RWPE1 (cell line): ENCODE data around the gene KLHL36.
A peak's percentile ranks its signal among the peaks of the same experiment; 100 is the strongest.

ENCODE experiments used
- CTCF ChIA-PET: fragments of 350-600 bp; sonication (Branson Sonifier 250); formaldehyde crosslinking; extraction: SDS; loops from one replicate; lab custom pipeline; 2021; lab: Yijun Ruan, JAX
- POLR2A ChIA-PET: fragments of 400-600 bp; formaldehyde crosslinking; extraction: SDS; loops from one replicate; lab custom pipeline; 2020; ENCODE audit warnings: antibody characterized with exemption; ENCODE audit not compliant: low non-redundant PET; lab: Yijun Ruan, JAX
- DNase-seq: peaks from one replicate; pipeline ENCODE4 v3.0.0; 2012; ENCODE audit warnings: low spot score
- H3K27ac ChIP-seq: fragments of 450-650 bp; 2 replicates; pipeline ENCODE4 v1.5.1; 2017
- TF ChIP-seq, protein P1 (sequence below): fragments of 450-650 bp; conservative IDR thresholded peaks from 2 replicates; pipeline ENCODE4 v1.5.1; 2017; ENCODE audit warnings: low read depth, mild to moderate bottlenecking

Gene KLHL36

DNA sequence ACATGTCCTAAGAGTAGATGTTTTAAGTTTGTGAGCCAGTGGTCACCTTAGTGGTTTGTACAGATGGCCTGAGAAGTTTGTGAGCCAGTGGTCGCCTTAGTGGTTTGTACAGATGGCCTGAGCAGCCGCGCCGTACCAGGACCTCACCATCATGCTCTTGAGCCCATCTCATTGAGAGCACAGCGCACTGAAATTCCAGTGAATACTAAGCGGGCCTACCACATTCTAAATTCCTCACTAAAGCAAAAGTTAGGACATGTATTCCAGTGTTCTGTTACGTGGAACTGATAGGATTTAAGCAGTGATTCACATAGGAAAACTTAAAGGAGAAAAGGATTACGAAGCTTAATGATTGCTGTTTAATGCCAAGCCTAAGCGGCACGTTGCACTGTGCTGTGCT lies 55.4 kb downstream of the KLHL36 start:
- no peak for DNase-seq
- H3K27ac ChIP-seq = no peak overlapping the region
- ChIA-PET POLR2A (no interaction called here), CTCF (no interaction called here)
- TF ChIP-seq, protein P1, sequence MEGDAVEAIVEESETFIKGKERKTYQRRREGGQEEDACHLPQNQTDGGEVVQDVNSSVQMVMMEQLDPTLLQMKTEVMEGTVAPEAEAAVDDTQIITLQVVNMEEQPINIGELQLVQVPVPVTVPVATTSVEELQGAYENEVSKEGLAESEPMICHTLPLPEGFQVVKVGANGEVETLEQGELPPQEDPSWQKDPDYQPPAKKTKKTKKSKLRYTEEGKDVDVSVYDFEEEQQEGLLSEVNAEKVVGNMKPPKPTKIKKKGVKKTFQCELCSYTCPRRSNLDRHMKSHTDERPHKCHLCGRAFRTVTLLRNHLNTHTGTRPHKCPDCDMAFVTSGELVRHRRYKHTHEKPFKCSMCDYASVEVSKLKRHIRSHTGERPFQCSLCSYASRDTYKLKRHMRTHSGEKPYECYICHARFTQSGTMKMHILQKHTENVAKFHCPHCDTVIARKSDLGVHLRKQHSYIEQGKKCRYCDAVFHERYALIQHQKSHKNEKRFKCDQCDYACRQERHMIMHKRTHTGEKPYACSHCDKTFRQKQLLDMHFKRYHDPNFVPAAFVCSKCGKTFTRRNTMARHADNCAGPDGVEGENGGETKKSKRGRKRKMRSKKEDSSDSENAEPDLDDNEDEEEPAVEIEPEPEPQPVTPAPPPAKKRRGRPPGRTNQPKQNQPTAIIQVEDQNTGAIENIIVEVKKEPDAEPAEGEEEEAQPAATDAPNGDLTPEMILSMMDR = no peak

GRCh38 chr16:84704253-84704652 lies 55.9 kb downstream of the KLHL36 start:
- TF ChIP-seq, protein P1 = no peak
- no peak overlapping the region for H3K27ac ChIP-seq
- CTCF ChIA-PET = no interaction called here
- POLR2A ChIA-PET = no interaction called here
- no peak for DNase-seq

DNA sequence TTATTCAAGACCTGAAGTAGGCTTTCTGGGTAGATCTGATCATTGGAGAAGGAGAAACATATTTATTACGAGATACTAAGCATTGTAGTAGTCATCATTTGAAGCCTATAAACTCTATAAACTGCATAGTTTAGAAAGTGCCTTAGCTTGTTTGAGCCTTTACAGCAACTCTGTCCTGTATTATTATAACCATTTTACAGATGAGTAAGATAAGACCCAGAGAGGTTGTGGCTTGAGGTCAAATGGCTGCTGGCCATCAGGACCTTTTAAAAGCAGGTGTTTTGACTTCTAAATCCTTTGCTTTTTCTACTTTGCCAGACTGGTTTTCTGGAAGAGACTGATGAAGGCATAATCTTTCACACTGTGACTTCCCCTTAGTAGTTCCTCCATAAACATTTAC lies 58.5 kb downstream of the KLHL36 start:
- no peak for DNase-seq
- TF ChIP-seq, protein P1 = no peak
- ChIA-PET CTCF (no interaction called here), POLR2A (no interaction called here)
- no peak overlapping the region for H3K27ac ChIP-seq

DNA sequence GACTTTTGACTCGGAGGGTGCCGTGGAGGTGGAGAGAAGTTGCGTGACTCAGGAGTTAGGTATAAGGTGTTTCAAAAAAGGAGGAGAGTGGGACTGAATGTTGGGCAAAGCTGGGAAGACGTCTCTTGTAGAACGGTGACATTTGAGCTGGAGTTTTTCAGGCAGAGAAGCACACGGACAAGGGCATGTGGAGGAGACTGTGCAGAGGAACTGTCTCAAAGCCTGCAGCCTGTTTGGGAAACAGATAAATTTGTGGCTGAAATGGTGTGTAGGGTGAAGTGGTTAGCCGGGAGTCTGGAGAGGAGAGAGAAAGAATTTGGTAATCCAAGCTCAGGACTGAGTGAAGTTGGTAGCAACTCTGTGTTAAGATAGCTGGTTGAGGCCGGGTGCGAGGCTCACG lies 61.3 kb downstream of the KLHL36 start:
- POLR2A ChIA-PET = no interaction called here
- no peak for DNase-seq
- peak overlapping the region; percentile 26; the same call in 1 of the 2 replicates for H3K27ac ChIP-seq
- TF ChIP-seq, protein P1 = no peak
- CTCF ChIA-PET = interaction anchor here (0.9 to 1.1 kb wide), 2 partner anchors 17 kb away, joined by 3 to 4 read pairs; no protein-coding TSS in a partner anchor

DNA sequence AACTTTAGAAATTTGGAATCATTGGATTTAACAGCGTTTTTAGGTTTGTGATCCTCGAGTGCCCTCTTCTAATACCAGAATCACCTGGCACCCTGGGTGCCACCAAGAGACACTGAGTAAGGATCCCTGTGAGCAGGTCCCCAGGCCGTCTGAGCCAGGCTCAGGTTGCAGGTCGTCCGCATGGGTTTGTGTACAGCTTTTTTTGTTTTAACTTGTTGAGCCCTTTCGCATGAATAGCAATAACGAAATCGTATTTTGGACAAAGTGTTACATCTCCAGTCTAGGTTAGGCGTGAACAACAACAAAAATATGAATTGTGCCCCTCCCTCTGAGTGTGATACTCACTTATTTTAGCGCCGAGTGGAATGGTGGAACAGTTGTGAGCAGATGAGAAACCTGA lies 62.4 kb downstream of the KLHL36 start:
- CTCF ChIA-PET = interaction anchor here (1.1 kb wide), 1 partner anchor 16 kb away, joined by 3 read pairs; no protein-coding TSS in a partner anchor
- no peak for DNase-seq
- TF ChIP-seq, protein P1 = no peak
- POLR2A ChIA-PET = interaction anchor here (0.7 kb wide), 1 partner anchor 10 kb away, joined by 6 read pairs; no protein-coding TSS in a partner anchor
- H3K27ac ChIP-seq = no peak overlapping the region
